Hepatocyte (in vitro differentiated cells): ENCODE data around the gene OR9A4.

ENCODE experiments used
- CTCF ChIP-seq: fragments of 200-600 bp; sonication (generic); IDR thresholded peaks from 2 replicates; pipeline ENCODE4 v1.5.1; 2016; ENCODE audit warnings: antibody characterized with exemption, mild to moderate bottlenecking; ENCODE audit not compliant: poor library complexity
- EZH2 ChIP-seq: fragments of 200-600 bp; sonication (generic); IDR thresholded peaks from 2 replicates; pipeline ENCODE4 v1.6.1; 2016; ENCODE audit warnings: antibody characterized with exemption, mild to moderate bottlenecking, borderline replicate concordance

DNA sequence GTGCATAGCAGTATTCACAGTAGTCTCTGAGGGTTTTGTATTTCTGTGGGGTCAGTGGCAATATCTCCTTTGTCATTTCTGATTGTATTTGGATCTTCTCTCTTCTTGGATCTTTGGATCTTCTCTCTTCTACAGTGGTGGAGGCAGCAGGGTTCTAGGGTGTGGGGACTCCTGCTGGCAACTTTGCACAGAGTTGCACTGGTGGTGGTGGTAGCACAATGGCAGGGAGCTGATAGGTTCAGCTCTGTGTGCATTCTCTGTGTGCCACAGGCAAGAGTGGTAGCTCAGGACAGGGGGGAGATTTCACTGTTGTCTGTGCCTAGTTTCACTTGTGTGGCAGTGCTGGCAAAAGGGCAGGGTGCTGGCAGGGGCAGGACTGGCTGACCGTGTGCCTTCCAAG, 39.8 kb upstream of the OR9A4 start:
- TF ChIP-seq EZH2 = no peak
- no peak for TF ChIP-seq CTCF
